Kidney epithelial cell (primary cell): ENCODE measurements around the gene CHST12. TPM values are rescaled to one million over a fixed set of nuclear protein-coding genes. Genes with fewer than 3 reads are reported as not detected.

Experiments
- DNase-seq: peaks from one replicate; pipeline ENCODE4 v3.0.0-alpha.2; 2010; ENCODE audit warnings: low read depth
- H3K27me3 ChIP-seq: 2 replicates; pipeline ENCODE4 v1.6.0; 2011; ENCODE audit warnings: low read length; ENCODE audit not compliant: control insufficient read depth, insufficient read depth
- H3K36me3 ChIP-seq: 2 replicates; pipeline ENCODE4 v1.5.1; 2011; ENCODE audit warnings: low read length; ENCODE audit not compliant: control insufficient read depth, insufficient read depth
- H3K4me3 ChIP-seq: 2 replicates; pipeline ENCODE4 v1.5.1; 2011; ENCODE audit warnings: low read depth, mild to moderate bottlenecking, control low read depth, low read length
- total RNA-seq: library from RNA; depleted of rRNA; stranded (reverse); fragments of >200 nt; gene quantifications from 2 replicates; pipeline ENCODE4 v1.2.3, GENCODE V29; 2015
- TF ChIP-seq, protein P1 (sequence below): IDR thresholded peaks from 2 replicates; pipeline ENCODE4 v1.5.1; 2011; ENCODE audit warnings: mild to moderate bottlenecking, moderate library complexity, low read length, control low read depth, inconsistent platforms; ENCODE audit not compliant: insufficient read depth, poor library complexity, severe bottlenecking

Gene CHST12
- total RNA-seq, 1 donor from 2014 or later, result 11.6 TPM

- Histone ChIP-seq H3K27me3 (peaks cover 23% of the 10 kb centered on the region), H3K36me3 (no peaks in the 10 kb centered on the region), H3K4me3 (no peak overlapping the region)
- no peak for DNase-seq
- TF ChIP-seq, protein P1, sequence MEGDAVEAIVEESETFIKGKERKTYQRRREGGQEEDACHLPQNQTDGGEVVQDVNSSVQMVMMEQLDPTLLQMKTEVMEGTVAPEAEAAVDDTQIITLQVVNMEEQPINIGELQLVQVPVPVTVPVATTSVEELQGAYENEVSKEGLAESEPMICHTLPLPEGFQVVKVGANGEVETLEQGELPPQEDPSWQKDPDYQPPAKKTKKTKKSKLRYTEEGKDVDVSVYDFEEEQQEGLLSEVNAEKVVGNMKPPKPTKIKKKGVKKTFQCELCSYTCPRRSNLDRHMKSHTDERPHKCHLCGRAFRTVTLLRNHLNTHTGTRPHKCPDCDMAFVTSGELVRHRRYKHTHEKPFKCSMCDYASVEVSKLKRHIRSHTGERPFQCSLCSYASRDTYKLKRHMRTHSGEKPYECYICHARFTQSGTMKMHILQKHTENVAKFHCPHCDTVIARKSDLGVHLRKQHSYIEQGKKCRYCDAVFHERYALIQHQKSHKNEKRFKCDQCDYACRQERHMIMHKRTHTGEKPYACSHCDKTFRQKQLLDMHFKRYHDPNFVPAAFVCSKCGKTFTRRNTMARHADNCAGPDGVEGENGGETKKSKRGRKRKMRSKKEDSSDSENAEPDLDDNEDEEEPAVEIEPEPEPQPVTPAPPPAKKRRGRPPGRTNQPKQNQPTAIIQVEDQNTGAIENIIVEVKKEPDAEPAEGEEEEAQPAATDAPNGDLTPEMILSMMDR, result no peak
Measured at GRCh38 chr7:2480070-2480408, 76.6 kb downstream of the CHST12 start.

DNA sequence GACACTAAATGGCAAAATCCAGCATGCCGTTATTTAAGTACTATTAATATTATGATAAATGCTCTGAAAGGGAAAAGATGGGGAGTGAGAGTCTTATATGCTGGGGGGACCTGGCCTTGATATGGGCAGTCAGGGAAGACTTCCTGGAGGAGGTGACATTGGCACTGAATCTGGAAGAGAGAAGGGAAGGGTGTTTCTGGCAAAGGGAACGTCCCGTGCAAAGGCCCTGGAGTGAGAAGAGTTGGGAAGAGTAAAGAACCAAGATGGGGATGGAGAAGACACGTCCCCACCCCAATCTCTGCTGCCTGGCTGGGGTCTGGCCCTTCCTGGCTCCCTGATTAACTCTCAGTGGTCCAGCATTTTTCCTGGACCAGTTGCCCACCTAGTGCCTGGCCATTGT lies 77.8 kb downstream of the CHST12 start:
- Histone ChIP-seq H3K27me3 (peaks cover 23% of the 10 kb centered on the region), H3K36me3 (no peaks in the 10 kb centered on the region), H3K4me3 (no peak overlapping the region)
- TF ChIP-seq, protein P1, result no peak
- no peak for DNase-seq

DNA sequence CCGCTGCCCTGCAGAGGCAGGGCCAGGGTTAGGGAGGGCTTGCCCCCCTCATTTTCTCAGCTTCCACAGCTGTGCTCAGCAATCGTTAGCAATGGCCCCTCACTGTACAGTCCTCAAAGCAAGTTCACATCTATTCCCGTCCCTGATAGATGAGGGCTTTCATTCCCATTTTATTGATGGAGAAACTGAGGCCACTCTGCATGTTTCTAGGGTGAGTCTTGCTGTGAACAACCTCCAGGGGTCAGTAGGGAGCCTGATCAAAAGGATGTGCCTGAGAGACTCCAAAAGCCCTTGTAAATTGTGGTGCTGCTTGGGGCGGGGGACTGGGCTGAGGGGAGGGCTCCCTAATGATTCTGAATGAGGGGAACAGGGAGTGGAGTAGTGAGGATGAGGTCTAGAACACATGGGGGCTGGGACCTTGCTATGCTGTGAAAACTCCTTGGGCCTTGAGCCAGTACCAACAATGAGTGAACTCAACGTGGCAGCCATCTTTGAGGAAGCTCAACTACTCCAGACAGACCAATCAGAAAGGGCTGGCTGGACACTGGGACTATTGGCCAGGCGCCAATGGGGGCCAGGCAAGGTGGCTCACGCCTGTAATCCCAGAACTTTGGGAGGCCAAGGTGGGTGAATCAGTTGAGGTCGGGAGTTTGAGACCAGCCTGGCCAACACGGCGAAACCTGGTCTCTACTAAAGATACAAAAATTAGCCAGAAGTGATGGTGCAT lies 79.5 kb downstream of the CHST12 start:
- H3K4me3 ChIP-seq, result no peak overlapping the region
- H3K27me3 ChIP-seq, result peaks cover 20% of the 10 kb centered on the region
- no peaks in the 10 kb centered on the region for H3K36me3 ChIP-seq
- TF ChIP-seq, protein P1, result no peak
- DNase-seq, result no peak

- Histone ChIP-seq H3K4me3 (no peak overlapping the region), H3K36me3 (no peaks in the 10 kb centered on the region), H3K27me3 (peaks cover 18% of the 10 kb centered on the region)
- no peak for DNase-seq
- TF ChIP-seq, protein P1, result no peak
Measured at GRCh38 chr7:2483494-2483893, 80.1 kb downstream of the CHST12 start.

DNA sequence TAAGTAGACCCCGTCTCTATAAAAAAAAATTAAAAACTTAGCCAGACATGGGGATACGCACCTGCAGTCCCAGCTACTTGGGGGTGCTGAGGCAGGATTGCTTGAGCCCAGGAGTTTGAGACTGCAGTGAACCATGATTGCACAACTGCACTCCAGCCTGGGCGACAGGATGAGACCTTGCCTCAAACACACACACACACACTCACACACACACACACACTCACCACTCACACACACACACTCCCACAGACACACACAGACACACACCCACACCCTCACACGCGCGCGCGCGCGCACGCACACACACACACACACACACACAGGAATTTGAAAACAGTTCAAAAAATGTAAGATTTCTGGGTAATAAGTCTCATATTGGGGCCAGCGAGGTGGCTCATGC lies 81.5 kb downstream of the CHST12 start:
- Histone ChIP-seq H3K27me3 (peaks cover 10% of the 10 kb centered on the region), H3K4me3 (no peak overlapping the region), H3K36me3 (no peaks in the 10 kb centered on the region)
- no peak for DNase-seq
- TF ChIP-seq, protein P1, result no peak
